KOPT-K1 (cell line): ENCODE measurements around the gene ATG2A.

ENCODE experiments used
- H3K27ac ChIP-seq: fragments of 200-600 bp; sonication (generic); 2 replicates; pipeline ENCODE4 v1.5.1; 2016; ENCODE audit warnings: antibody characterized with exemption, mild to moderate bottlenecking, low read depth, low read length; ENCODE audit not compliant: poor library complexity, severe bottlenecking
- H3K36me3 ChIP-seq: fragments of 200-600 bp; sonication (generic); 2 replicates; pipeline ENCODE4 v1.5.1; 2017; ENCODE audit warnings: antibody characterized with exemption, mild to moderate bottlenecking, low read length, moderate library complexity; ENCODE audit not compliant: insufficient read depth
- H3K9me3 ChIP-seq: fragments of 200-600 bp; sonication (generic); 2 replicates; pipeline ENCODE4 v1.5.1; 2017; ENCODE audit warnings: antibody characterized with exemption, low read length, mild to moderate bottlenecking; ENCODE audit not compliant: insufficient read depth, poor library complexity, severe bottlenecking

The ATG2A gene

DNA sequence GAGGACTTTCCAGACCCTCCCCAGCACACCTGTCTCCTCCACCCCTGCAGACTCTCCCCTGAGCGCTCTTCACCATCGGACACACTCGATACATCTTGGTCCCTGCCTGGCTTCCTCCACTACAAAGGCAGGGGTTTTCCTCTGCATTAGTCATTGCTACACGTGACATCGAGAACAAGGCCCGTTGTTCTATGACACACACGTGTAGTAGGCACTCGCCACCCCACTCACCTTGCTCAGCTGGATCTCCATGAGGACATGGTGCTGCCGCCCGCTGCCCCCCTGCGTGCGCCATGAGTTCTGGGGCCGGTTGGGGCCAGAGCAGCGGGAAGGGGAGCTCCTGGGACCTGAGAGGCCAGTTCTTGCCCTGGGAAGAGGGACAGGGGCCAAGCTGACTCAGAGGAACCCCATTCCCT lies 16.7 kb downstream of the ATG2A start:
- H3K9me3 ChIP-seq, result no peaks in the 10 kb centered on the region
- no peak overlapping the region for H3K27ac ChIP-seq
- H3K36me3 ChIP-seq, result peaks cover 61% of the 10 kb centered on the region

DNA sequence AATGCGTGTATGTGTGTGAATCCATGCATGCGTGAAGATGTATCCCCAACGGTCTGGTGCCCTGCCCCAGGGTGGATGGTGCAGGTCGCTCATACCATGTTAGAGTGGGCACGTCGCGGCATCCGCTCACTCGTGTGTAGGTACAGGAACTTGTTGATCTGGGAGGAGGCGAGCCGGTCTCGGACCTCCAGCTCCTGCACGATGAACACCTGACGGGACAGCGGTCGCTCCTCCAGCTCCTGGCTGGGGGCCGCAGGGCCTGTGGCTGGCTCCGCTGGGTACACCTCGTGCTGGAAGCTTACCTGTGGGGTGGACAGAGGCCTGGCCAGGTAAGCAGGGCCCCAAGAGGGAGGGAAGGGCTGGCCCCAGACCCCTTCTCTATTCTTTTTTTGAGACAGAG lies 18.5 kb downstream of the ATG2A start:
- Histone ChIP-seq H3K36me3 (peaks cover 65% of the 10 kb centered on the region), H3K27ac (no peak overlapping the region), H3K9me3 (no peaks in the 10 kb centered on the region)

DNA sequence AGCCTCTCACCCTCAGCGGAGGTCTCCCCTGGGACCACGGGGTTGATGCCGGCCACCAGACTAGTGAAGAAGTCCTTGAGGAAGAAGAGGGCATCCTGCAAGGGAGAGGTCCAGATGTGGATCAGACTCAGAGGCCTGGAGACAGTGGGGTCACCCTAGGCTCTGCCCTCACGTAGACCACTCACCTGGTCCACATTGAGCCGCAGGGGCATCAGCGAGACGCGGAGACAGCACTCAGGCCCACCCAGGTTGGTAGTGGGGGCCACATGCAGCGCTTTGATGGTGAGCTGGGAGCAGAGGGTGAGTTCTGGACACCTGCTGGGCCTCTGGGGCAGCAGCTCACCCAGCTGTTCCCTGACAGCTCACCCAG lies 18.9 kb downstream of the ATG2A start:
- H3K9me3 ChIP-seq, result no peaks in the 10 kb centered on the region
- no peak overlapping the region for H3K27ac ChIP-seq
- peaks cover 60% of the 10 kb centered on the region for H3K36me3 ChIP-seq

DNA sequence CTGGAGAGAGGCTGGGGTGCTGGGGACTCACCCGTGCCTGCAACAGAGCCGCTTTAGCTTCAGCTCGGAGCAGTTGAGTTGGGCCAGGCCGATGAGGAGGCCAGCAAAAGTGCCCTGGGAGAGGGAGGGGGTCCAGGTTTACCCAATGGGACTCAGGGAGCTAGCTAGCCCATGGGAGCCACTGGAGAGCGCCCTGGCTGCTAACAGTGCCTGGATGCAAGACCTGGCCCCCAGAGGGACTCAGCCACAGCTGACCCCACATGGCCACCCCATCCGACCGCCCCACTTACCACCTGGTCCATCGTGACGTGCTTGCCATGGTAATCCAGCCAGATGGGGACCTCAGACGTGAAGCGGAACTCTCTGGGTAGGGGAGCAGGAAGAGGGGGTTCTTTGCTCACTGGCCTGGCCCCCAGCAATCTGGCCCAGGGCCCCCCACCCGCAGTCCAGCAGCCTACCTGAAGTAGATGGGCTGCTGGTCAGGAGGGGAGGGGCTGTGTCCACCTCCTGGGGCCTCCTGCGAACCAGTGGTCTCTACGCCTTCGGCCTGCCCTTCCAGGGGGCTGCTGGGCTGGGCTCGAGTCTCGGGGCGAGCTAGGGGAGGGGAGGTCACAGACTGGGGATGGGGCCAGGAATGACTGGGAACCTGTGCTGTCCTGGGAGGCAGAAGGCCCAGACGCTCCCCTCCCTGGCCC lies 19.5 kb downstream of the ATG2A start:
- Histone ChIP-seq H3K27ac (no peak overlapping the region), H3K9me3 (no peaks in the 10 kb centered on the region), H3K36me3 (peaks cover 58% of the 10 kb centered on the region)

DNA sequence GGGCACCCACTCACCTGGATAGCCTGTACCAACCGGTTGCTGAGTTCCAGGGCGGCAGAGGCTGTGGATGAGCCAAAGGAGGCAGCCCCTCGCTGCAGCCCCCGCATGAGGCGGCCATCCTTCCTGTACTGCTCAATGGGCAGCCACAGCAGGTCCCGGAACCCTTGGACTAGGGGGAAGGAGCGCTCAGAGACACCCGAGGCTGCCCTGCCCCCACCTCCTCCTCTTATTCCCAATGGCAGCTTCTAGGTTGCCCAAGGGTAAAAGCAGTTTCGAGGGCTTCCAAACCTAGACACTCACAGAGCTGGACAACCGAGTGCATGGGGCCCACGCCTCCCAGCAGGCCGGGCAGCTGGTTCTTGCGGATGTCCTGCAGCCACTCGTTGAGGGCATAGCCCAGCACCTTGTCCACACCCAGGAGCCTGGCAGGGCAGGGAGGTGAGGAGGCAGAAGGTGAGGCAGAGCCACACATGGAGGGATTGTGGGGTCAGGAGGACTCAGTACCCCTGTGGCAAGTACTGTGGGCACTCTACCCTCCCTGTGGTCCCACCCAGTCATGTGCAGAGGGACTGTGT lies 20.5 kb downstream of the ATG2A start:
- Histone ChIP-seq H3K36me3 (peaks cover 49% of the 10 kb centered on the region), H3K9me3 (no peaks in the 10 kb centered on the region), H3K27ac (no peak overlapping the region)

DNA sequence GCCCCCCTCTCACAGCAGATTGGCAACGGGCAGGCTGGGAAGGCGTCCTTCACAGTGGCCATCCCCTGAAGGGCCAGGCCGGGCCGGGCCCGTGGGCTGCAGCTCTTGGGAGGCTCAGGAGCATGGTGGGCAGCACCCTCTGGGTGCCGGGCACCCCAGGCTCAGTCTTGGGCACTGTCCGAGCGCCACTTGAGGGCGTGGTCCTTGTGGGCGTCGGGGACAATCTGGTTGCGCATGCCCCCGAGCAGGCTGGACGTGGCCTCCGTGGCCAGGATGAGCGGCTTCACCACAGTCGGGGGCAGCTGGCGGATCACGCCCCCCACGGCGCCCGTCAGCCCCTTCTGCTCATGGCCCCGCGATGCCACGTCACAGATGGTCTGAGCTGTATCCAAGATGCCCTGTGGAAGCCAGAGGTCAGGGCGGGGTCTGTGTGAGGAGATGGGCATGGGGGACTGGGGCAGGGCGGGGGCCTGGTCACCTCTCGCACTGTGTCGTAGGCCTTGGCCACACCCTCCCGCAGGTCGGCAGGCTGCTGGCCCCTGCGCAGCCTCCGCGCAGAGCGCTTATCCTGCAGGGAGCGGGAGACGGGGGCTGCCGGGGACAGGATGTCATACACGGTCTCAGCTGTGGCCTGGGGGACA lies 22.1 kb downstream of the ATG2A start:
- Histone ChIP-seq H3K9me3 (no peaks in the 10 kb centered on the region), H3K27ac (no peak overlapping the region), H3K36me3 (peaks cover 36% of the 10 kb centered on the region; the same call in 1 of the 2 replicates)

DNA sequence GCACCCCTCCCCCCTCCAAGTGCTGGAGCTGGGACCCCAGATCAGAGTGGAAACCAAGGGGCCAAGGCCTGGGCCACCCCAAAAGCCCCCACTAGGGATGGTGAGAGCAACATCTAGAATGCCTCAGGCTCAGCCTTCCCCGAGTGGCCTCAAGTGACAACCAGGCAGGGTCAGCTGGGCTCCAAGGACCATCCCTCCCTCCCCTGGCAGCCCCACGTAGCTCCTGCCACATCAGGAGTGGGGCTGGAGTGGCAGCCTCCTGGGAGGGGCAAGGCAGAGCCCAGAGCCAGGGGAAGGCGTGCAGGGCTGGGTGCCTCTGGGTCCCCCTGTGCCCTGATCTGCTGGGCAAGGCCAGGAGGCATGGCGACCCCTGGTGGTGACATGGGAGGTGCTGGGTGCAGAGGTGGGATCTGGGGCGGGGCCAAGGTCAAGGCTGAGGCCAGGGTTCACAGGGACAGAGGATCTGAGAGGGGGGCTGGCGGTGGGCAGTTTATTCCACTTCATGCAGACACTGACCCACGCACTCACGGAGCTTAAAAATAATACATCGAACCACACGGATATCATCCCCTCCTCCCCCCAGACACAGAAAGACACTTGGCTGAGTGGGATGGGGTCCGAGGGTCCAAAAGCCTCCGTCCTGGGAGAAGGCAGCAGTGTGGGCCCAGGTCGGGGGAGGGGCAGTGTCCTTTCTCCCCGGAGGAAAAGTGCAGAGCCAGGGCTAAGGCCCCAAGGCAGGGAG lies 22.8 kb downstream of the ATG2A start:
- Histone ChIP-seq H3K27ac (no peak overlapping the region), H3K9me3 (no peaks in the 10 kb centered on the region), H3K36me3 (peaks cover 35% of the 10 kb centered on the region; the same call in 1 of the 2 replicates)

DNA sequence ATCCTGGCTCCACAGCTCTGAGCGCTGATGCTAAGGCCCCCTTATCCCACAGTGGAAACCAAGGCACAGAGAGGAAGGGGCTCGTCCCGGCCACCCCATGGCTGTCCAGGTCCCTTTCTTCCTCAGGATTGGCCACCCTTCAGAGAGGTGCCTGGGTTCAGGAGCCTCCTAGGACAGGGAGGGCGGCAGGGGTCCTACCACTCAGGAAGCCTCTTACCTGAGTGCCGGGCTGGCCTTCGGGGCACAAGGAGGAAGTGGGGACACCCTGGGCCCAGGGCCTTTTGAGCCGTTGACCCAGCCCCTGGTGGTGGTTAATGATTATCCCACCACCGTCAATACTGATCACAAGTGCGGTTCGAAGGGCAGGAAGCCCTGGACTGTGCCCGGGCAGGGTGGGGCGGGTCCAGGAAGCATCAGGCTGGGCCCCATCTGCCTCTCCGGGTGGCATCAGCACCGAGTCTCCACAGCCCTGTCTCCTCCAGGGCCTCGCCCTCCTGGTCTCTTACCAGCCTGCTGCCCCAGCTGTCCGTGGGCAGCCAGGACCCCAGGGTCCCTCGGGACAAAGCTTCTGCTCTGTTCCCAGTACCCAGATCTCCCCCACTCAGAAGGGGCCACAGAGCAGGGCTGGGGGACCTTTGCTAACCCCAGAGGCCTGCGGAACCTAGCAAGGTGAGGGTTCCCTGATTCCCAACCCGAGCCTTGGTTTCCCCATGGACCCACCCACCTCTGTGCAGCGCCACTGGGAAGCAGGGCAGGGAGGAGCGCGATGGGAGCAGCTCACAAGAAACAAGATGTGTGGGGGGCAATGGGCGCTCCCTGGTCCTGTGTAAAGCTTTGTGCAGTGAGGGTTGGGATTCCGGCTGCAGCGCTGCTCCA lies 23.6 kb downstream of the ATG2A start:
- Histone ChIP-seq H3K9me3 (no peaks in the 10 kb centered on the region), H3K36me3 (peaks cover 34% of the 10 kb centered on the region; the same call in 1 of the 2 replicates), H3K27ac (no peak overlapping the region)

DNA sequence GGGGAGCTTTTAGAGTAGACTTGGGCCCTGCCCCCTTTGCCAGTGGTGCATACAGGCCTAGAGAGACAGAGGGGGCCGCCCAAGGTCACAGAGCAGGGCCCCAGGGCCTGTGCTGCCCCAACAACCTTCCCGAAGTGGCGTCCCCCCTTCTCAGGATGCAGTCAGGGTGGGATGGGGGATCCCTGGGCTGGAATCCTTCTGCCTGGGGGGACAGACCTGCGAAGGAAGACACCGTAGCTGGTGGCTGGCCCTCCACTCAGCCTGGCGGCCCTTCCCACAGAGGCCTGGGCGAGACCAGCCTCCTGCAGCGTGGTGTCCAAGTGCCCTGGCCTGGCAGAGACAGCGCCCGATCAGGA lies 24.2 kb downstream of the ATG2A start:
- H3K9me3 ChIP-seq, result no peaks in the 10 kb centered on the region
- H3K27ac ChIP-seq, result no peak overlapping the region
- peaks cover 28% of the 10 kb centered on the region; the same call in 1 of the 2 replicates for H3K36me3 ChIP-seq

DNA sequence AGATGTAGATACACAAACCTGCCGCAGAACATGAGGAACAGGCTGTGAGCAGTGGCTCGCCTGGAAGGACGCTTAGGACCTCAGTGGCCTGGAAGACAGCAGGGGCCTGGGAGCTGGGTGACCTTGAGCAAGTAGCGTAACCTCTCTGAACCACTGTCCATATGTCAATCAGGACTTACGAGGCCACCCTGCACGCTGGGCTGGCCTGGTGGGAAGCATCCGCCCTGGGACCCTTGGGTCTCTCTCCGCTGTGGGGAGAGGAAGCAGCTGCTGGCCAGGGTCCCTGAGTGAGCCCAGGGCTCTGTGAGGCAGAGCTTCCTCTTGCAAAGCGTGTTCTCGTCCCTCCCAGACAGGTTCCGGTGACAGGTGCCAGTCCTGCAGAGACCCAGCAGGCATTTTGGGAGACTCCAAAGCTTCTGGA lies 24.6 kb downstream of the ATG2A start:
- Histone ChIP-seq H3K36me3 (peaks cover 24% of the 10 kb centered on the region; the same call in 1 of the 2 replicates), H3K9me3 (no peaks in the 10 kb centered on the region), H3K27ac (no peak overlapping the region)

DNA sequence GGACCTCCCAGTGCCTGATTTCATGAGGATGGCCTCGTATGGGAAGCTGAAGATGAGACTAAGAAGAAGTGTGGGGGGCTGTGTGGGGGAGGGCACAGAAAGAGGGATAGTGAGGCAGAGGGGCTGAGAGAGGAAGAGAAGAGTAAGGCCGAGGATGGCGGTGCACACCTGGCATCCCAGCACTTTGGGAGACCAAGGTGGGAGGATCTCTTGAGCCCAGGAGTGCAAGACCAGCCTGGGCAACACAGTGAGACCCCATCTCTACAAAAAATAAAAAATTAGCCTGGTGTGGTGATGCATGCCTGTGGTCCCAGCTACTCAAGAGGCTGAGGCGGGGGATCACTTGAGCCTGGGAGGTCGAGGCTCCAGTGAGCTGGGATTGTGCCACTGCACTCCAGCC lies 25.1 kb downstream of the ATG2A start:
- Histone ChIP-seq H3K36me3 (peaks cover 18% of the 10 kb centered on the region; the same call in 1 of the 2 replicates), H3K9me3 (no peaks in the 10 kb centered on the region), H3K27ac (no peak overlapping the region)

DNA sequence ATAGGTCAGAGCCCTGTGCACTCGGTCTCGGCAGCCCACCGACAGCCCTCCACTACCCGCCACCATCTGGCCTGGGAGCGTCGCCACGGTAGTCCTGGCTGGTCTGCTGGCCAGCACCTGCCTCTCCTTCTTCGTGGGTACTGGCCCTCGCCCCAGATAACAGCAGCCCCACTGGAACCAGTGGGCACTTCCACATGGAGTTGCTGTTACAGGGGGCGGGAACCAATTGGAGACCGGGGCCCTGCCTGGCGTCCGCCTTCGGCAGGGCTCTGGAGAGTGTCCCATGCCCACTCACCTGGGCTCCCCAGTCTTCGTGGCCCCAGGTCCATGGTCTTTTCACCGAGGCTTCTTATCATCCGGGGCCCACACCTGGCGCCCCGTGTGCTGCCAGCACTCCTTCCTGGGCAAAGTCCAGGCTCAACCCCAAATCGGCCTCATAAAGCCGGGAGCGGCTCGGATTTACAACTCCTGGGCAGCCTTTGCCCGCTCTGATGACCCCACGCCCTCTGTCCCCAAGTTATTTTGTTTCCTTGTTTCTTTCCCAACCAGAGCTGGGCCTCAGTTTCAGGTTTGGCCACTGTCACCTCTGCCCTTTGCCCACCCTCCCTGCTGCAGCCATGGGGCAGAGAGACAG lies 25.7 kb downstream of the ATG2A start:
- peaks cover 15% of the 10 kb centered on the region; the same call in 1 of the 2 replicates for H3K36me3 ChIP-seq
- H3K9me3 ChIP-seq, result no peaks in the 10 kb centered on the region
- H3K27ac ChIP-seq, result no peak overlapping the region

DNA sequence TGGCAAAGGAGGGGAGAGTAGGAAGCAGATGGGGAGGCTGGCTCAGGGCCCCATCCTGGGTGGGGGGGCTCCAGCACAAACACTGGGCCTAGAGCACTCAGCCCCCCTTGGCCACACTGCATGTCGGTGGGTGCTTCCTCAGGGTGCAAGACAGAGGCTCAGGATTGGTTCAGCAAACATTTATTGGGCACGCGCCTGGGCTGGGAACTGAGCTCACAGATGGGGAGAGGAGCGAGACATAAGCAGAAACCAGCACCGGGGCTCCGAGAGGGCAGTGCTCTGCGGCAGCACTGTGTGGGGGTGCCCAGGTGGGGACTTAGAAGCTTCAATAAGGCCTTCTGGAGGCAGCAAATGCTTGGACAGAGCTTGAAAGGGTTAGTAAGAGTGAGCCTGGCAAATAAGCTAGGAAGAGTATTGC lies 26.5 kb downstream of the ATG2A start:
- Histone ChIP-seq H3K36me3 (0 out of 2 replicates have a peak, but pooled peaks cover 8% of the 10 kb centered on the region), H3K27ac (no peak overlapping the region), H3K9me3 (no peaks in the 10 kb centered on the region)
